Vagina (tissue), 2 donors: ENCODE results near the gene NAP1L4.

Experiments used
- POLR2A ChIP-seq, 2 donors: fragments of 450-650 bp; IDR thresholded peaks; one replicate each; pipeline ENCODE4 v1.6.1; 2017; ENCODE audit warnings: antibody characterized with exemption in 2 of 2, mild to moderate bottlenecking in 2 of 2, moderate library complexity in 2 of 2
- POLR2AphosphoS5 ChIP-seq, 2 donors: sonication (generic); formaldehyde crosslinking; IDR thresholded peaks; one replicate each; pipeline ENCODE4 v1.9.0; 2017; ENCODE audit warnings: antibody characterized with exemption in 2 of 2, mild to moderate bottlenecking in 2 of 2, low read depth in 1 of 2; ENCODE audit not compliant: insufficient read depth in 1 of 2
- TF ChIP-seq, protein P1 (sequence below), 3 experiments: fragments of 450-650 bp in 2 of 3; fragments of 200-600 bp in 1 of 3; sonication (generic) in 1 of 3; IDR thresholded peaks; one replicate each; pipeline ENCODE4 v1.5.1; 2017 to 2019; ENCODE audit warnings: antibody characterized with exemption in 3 of 3, mild to moderate bottlenecking in 2 of 3, moderate library complexity in 2 of 3

GRCh38 chr11:2942447-2942846, 49.7 kb downstream of the NAP1L4 start:
- TF ChIP-seq, protein P1, sequence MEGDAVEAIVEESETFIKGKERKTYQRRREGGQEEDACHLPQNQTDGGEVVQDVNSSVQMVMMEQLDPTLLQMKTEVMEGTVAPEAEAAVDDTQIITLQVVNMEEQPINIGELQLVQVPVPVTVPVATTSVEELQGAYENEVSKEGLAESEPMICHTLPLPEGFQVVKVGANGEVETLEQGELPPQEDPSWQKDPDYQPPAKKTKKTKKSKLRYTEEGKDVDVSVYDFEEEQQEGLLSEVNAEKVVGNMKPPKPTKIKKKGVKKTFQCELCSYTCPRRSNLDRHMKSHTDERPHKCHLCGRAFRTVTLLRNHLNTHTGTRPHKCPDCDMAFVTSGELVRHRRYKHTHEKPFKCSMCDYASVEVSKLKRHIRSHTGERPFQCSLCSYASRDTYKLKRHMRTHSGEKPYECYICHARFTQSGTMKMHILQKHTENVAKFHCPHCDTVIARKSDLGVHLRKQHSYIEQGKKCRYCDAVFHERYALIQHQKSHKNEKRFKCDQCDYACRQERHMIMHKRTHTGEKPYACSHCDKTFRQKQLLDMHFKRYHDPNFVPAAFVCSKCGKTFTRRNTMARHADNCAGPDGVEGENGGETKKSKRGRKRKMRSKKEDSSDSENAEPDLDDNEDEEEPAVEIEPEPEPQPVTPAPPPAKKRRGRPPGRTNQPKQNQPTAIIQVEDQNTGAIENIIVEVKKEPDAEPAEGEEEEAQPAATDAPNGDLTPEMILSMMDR (IDR thresholded peaks at IDR 0.05), result no peak
- no peak for TF ChIP-seq POLR2AphosphoS5 (IDR thresholded peaks at IDR 0.05; ENCODE audit: insufficient read depth in 1 of 2, low read depth in 1 of 2)
- TF ChIP-seq POLR2A (IDR thresholded peaks at IDR 0.05), result no peak
